HG03135 (cell line): Measurements from ENCODE around the gene UCMA.
"Not testable (repeated sequence)": the region's sequence is repeated elsewhere in the genome, so short reads cannot be mapped to it uniquely, and the experiment has no call there.

ENCODE experiments used
- ATAC-seq: cut with Tn5 transposase; IDR thresholded peaks from one replicate; pipeline ENCODE4 v1.9.1; 2021; ENCODE audit warnings: mild to moderate bottlenecking, moderate library complexity; ENCODE audit not compliant: unreplicated experiment

Gene UCMA, protein sequence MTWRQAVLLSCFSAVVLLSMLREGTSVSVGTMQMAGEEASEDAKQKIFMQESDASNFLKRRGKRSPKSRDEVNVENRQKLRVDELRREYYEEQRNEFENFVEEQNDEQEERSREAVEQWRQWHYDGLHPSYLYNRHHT

DNA sequence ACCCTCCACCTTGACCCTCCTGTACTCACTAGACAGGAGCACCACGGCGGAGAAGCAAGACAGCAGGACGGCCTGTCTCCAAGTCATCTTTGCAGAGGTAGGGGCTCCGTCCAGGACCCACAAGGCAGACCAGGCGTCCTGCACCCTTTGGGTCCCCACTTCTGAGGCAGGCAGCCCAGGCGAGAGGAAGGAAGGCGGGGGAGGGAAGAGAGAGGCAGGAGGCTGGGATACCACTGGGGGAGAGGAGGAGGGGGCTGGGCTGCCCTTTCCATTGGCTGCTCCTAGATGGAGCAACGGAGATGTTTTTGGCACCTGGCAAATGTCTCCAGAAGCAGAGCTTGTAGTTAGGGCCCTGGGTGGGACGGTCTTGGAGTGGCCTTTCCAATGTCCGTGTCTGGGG lies at the start of gene UCMA:
TSS of gene UCMA (minus strand) at position 203 of the 400 bp plus-strand sequence. CDS start at position 87, 116 bp downstream.
- no peak for ATAC-seq

DNA sequence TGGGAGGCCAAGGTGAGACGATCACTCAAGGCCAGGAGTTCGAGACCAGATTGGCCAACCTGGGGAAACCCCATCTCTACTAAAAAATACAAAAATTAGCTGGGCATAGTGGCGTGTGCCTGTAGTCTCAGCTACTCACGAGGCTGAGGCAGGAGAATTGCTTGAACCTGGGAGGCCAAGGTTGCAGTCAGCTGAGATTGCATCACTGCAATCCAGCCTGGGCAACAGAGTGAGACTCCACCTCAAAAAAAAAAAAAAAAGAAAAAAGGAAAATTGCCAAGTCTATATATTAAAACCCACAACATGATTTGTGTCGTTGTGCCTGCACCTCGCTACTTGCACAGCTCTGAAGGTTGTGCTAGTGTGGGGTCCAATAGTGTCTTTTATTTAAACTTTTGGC lies 48.2 kb upstream of the UCMA start:
- ATAC-seq, result not testable (repeated sequence)

DNA sequence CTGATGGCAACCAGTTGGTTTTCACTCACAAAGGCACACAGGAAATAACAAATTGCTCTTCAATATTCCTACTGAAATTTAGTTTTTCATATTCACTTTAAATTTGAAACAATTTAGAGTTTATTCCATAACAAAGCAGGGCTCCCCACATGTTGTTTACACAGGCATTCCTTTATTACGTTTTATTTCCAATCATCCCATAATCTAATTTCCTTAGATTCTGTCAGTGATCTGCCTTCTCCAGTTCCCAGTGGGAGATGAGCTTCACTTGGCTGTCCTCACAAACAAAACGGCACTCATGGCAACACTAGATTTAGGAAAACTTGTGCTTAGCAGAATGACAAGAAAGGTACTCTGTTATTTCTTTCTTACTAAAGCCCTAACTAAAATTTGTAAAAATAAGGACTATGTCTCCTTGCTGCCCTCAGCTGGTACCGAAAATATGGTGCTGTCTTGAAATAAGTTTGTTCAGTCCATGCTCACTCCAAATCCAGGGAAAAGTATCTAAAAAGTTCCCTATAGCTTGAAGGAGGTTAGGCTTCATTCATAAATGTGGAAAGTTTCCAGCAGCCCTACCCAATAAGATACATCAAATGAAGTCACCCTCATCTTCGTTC lies 42.7 kb upstream of the UCMA start:
- ATAC-seq, result no peak

DNA sequence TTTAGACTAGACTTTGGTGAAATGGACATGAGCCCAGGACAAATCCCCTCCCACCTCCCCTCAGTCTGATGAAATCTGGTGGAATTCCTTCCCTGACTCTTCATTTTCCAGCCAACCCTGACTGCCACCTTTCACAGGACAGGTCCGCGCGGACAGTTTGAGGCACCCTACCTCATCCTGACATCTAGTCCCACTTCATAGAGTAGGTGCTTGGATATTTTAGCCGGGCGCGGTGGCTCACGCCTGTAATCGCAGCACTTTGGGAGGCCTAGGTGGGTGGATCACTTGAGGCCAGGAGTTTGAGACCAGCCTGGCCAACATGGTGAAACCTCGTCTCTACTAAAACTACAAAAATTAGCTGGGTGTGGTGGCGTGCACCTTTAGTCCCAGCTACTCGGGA lies 42.0 kb upstream of the UCMA start:
- ATAC-seq, result not testable (repeated sequence)

DNA sequence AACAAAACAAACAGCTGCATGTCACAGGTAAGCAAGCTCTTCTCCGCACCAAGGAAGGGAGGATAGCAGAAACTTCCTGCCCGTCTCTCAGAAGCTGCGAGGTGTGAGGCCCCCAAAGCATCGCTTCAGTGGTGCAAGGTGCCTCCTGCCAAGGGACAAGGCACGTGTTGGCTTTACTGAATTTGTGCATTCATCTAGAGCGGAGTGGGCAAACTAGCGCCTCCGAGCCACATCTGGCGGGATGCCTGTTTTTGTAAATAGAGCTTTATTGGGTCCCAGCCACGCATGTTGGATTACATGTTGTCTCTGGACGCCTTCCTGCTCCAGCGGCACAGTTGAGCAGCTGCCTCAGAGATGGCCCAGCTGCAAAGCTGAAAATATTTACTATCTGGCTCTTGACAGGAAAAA lies 38.0 kb upstream of the UCMA start:
- ATAC-seq, result no peak

DNA sequence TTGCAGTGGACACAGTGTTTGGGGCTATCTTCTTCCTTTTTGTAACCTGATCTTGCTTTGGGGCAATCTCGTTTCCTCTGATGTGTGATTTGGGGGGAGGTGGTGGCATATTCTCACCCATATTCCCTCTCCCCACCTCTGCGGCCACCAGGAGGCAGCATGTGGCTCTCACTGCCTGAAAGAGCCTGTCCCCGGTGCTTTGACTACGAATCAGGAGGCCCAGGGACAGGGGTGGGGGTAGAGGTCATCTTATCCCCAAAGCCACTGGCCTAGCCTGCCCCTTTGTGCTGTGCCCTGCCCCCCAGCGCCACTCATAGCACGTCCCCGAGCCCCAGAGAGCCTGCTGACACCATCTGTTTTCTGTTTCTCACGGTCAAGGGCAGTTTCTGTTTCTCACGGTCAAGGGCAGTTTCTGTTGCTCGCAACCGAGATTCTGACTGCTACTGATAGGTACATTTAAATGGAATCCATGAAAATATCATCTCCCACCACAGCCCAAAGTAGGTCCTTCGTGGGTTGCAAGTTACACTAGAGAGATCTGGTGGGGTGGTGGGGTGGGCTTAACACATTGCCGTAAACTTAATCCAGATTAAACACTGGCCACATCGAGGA lies 37.5 kb upstream of the UCMA start:
- peak; percentile 66 for ATAC-seq

DNA sequence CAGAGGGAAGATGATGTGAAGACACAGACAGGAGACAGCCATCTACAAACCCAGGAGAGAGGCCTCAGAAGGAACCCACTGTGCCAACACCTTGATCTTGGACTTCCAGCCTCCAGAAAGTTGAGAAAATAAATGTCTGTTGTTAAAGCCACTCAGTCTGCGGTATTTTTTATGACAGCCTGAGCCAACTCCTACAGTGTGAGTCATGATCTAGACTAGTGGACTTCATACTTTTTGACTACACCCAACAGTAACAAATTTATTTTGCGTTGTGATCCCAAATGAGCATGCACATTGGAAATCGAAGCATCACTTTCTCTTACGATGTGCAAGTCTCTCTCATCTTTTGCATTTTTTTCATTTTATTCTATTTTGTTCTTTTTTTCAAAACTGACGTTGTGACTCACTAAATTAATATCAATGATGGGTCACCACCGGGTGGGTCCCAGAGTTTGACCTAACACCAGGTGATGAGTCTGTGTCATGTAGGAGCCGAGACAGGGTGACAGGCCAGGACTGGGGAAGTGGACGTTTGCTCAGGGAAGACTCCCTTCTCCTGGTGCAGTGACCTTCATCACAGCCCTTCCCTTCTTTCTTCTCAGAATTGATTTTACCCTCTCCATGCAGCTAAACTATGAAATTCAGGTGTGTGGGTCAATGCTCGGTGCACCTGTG lies 36.8 kb upstream of the UCMA start:
- ATAC-seq, result no peak

DNA sequence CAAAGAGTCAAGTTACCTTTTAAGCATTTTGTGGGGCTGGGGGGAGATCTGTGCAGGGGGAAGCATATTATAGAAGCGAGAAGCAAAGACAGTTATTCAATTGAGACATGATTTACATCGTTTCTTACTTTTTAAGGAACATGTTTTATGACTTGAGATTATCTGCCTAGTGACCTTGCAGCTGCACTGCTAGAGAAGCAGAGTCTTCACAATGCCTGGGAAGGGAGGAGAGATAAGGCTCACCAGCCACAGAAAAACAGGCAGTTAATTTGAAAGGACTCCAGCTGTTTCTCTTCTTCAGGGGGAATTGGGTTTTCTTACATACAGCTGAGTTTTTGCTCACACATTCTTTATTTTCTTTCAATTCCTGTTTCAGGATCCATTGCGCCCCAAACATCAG lies 34.7 kb upstream of the UCMA start:
- ATAC-seq, result no peak

DNA sequence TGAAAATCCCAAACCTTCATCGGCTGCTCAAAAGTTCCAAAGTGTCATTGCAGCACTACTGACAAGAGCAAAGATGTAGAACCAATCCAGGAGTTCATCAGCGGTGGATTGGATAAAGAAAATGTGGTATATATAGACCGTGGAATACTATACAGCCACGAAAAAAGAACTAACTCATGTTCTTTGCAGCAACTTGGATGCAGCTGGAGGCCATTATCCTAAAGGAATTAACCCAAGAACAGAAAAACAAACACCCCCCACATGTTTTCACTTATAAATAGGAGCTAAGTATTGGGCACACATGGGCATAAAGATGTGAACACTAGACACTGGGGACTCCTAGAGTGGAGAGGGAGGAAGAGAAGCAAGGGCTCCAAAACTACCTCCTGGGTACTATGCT lies 34.1 kb upstream of the UCMA start:
- no peak for ATAC-seq

DNA sequence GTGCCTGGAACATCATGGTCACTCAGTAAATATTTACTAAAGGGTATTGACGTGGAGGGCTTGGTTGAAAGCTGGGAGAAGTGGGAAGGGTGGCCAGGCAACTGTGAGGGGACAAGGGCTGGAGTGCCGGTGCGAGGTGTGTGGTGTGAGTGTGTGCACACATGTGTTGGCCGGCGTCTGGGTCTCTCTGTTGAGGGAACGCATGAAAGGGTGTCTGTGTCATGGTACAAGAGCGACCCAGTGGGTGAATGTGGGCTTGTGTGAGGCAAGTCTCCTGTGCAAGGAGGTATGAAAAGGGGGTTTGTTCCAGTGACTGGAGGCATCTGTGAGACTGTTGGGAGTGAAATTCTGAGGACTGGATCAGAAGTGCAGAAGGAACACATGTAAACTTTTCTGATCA lies 29.4 kb upstream of the UCMA start:
- no peak for ATAC-seq

DNA sequence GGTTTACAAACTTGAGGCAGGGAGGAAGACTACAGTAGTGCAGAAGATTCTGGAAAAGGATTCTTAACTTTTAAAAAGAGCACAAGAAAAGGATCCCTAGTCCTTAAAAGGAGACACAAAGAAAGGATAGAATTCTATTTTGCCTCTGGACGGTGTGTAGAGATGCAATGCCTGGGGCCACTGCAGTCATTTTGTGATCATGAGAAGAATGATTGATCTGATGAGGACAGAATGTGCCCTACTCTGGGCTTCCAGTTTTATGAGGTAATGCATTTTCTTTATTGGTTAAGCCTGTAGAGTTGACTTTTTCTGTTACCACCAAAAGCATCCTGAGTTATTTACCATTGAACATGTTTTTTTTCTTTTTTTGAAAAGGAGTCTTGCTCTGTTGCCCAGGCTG lies 28.3 kb upstream of the UCMA start:
- ATAC-seq, result no peak

DNA sequence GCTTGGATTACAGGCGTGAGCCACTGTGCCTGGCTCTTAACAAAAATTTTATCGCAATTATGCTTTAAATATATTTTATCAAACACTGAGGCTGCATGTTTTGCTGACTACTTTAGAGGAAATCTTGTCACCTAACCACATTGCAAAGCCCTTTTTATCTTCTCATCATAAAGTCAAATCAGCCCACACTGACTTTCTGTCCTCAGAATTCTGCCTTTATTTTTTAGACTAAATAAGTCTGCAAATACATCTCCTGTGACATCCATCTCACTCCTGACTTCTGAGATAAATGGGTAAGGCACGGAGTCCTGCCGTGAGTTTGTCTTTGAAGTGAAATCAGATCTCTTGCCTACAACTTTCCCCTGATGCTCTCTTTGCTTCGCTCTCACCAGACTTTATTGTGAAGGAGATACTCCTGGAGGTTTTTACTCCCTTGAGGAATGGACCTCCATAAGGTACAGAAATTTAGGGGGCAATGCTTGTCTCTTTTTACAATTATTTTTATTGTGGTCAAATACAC lies 23.5 kb upstream of the UCMA start:
- no peak for ATAC-seq

DNA sequence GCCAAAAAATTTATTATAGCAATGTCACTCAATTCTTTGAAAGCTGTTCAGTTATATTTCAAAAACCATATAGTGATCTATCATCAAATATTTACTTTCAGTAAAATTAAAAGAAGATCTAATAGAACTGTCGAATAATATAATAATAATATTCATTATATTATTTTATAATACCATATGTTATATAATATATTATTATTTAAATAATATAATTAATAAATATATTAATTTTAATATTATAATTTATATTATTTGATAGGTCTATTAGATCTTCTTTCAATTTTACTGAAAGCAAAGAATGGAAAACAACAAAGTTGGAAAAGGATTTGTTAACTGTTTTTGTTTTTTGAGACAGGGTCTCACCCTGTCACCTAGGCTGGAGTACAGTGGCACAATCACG lies 22.5 kb upstream of the UCMA start:
- ATAC-seq, result no peak

DNA sequence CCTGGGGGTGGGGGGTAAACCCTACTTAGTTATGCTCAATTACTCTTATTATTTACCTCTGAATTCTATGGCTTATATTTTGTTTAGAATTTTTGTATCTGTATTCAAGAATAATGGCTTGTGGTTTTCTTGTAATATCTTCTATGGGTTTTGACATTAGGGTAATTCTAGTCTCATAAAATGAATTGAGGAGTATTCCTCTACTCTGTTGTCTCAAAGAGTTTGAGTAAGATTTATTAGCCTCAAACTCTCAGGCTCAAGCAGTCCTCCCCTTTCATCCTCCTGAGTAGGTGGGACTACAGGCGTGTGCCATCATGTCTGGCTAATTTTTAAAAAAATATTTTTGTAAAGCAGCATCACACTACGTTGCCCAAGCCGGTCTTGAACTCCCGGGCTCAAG lies 19.6 kb upstream of the UCMA start:
- no peak for ATAC-seq

DNA sequence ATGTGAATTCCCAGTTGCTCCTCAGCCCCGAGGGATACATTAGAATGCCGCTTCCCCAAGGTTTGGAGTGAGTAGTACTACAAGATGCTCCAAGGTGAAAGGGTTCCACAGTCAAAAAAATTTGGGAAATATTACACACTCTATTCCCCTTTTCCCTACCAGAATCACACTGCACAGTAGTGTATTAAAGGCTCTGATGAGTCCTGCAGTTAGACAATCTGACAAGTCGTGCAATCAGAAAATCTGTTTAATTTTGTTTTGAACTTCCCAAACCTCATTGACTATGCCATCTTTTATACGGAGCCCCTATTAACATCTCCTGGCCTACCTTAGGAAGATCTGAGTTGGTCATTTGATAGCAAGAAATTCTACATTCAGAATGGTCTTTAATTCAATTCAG lies 13.6 kb upstream of the UCMA start:
- ATAC-seq, result no peak

DNA sequence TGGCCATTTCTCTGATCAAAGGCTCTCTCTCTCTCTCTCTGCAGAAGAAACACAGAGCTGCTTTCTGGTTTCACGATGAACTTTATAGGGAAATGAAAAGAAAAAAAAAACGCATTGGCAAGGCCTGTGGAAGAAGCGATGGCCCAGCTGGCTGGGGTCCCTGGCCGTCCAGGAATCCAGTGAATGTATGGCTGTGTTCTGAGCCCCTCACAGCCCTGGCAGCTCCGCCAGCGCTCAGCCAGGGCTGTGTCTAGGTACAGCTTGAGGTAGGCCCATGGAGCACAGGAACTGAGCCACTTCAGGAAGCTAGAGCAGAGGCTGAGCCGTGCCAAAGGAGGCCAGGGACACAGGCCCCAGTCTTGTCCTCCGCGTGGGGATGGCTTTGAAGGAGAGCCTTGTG lies 13.1 kb upstream of the UCMA start:
- no peak for ATAC-seq

DNA sequence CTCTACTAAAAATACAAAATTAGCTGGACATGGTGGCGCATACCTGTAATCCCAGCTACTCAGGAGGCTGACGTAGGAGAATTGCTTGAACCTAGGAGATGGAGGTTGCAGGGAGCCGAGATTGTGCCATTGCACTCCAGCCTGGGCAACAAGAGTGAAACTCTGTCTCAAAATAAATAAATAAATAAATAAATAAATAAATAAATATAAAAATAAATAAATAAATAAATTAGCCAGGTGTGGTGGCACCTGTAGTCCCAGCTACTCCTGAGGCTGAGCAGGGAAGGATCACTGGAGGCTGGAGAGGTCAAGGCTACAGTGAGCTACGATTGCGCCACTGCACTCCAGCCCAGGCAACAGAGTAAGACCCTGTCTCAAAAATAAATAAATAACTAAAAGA lies 8.1 kb upstream of the UCMA start:
- not testable (repeated sequence) for ATAC-seq

DNA sequence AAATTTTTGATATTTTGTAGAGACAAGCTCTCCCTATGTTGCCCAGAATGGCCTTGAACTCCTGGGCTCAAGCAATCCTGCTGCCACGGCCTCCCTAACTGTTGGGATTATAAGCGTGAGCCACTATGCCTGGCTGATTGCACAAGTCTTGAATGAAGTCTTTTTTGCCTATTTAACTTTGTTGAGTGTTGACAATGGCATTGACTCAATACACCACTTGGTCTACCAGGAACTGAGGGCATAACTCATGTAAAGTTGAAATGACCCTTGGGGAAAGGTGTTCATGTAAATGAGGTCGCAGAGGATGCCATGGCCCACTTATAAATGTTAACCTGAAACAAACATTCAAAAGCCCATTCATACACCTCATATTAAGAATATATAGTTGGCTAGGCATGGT lies 7.4 kb upstream of the UCMA start:
- no peak for ATAC-seq

DNA sequence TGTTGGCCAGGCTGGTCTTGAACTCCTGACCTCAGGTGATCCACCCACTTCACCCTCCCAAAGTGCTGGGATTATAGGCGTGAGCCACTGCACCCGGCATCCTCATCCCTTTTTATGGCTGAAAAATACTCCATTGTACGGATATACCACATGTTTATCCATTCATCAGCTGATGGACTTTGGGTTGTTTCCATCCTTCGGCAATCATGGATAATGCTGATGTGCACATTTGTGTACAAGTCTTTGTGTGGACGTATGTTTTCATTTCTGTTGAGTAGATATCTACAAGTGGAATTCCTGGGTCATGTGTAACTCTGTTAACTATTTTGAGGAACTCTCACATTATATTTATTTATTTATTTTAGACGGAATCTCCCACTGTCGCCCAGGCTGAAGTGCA lies 5.7 kb upstream of the UCMA start:
- no peak for ATAC-seq

DNA sequence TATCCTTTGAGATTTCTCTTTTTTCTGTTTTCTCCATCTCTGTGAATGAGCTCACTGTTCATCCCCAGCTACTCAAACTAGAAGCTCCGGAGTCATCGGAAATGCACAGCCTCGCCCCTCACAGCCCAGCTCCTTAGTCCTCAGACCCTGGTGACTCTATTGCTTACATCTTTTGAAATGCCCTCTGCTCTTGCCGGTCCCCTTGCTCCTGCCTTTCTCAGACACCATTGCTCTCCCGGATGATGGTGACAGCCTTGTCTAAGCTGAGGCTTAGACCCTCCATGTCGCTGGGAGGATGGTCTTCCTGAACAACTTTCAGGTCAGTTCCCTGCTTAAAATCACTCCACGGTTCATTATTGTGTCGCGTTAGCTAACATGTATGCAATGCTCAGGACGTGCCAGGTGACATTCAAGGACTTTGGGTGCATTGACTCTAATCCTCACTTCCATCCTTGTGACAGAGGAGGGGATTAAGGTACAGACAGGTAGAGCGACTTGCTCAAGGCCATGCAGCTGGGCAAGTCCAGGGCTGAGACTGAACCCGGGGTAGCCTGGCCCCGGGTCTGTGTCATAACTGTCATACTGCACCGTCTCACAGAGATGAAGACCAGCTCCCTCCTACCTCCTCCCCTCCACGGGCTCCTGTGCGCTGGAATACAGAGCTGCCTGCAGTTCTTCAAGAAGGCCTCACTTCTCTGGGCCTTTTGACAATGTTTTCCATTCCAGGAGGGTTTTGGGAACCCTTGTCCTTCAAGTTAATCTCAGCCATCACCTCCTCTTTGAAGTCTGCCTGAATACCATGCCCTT lies 4.3 kb upstream of the UCMA start:
- ATAC-seq, result no peak

DNA sequence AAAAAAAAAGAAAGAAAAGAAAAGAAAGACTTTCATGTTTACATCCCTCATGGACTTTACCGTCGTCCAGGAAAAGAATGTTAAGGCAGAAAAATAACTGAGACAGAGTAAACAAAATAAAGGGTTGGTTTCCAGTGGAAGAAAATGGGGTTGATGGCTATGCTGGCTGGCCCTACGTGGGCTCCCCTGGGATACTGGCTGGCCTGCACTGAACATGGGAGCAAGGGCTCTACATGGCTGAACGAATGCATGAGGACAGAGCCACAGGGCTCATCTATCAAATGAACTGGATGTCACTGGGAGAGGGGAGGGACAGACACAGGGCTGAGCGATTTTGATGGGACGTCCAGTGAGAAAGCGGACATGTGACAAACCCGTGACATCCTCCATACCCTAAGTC lies 2.5 kb upstream of the UCMA start:
- no peak for ATAC-seq
